Esophagus squamous epithelium (tissue), 5 donors: Measurements from ENCODE around the gene SEMA5A. TPM values are rescaled to one million over a fixed set of nuclear protein-coding genes. Genes with fewer than 3 reads are reported as not detected.

Experiments
- DNase-seq: peaks from one replicate; lab custom pipeline; 2025; lab: John Stamatoyannopoulos, UW
- H3K27ac ChIP-seq, 4 donors: fragments of 200-600 bp; sonication (generic); one replicate each; pipeline ENCODE4 v1.5.1; 2016 to 2019; ENCODE audit warnings: mild to moderate bottlenecking in 1 of 4
- H3K27me3 ChIP-seq, 4 donors: fragments of 200-600 bp; sonication (generic); 1 replicate in 3 of 4; 2 replicates in 1 of 4; pipeline versions ENCODE4 v1.5.1 to v1.6.0; 2017 to 2021; ENCODE audit warnings: antibody characterized with exemption in 1 of 4
- H3K36me3 ChIP-seq, 3 donors: fragments of 200-600 bp; sonication (generic); one replicate each; pipeline ENCODE4 v1.5.1; 2016 to 2019
- H3K4me1 ChIP-seq, 3 donors: fragments of 200-600 bp; sonication (generic); one replicate each; pipeline ENCODE4 v1.5.1; 2017 to 2019
- H3K4me3 ChIP-seq, 4 donors: fragments of 200-600 bp; sonication (generic); 1 replicate in 3 of 4; 2 replicates in 1 of 4; pipeline ENCODE4 v1.5.1; 2016 to 2019; ENCODE audit warnings: mild to moderate bottlenecking in 2 of 4, moderate library complexity in 1 of 4
- H3K9me3 ChIP-seq, 3 donors: fragments of 200-600 bp; sonication (generic); one replicate each; pipeline ENCODE4 v1.5.1; 2016 to 2019
- CTCF ChIP-seq, 6 experiments: fragments of 450-650 bp in 4 of 6; fragments of 200-600 bp in 2 of 6; sonication (generic) in 2 of 6; IDR thresholded peaks; one replicate each; pipeline ENCODE4 v1.5.1; 2016 to 2019; ENCODE audit warnings: antibody characterized with exemption in 6 of 6, mild to moderate bottlenecking in 4 of 6, moderate library complexity in 4 of 6
- POLR2A ChIP-seq, 4 donors: fragments of 450-650 bp; IDR thresholded peaks; one replicate each; pipeline ENCODE4 v1.6.1; 2017; ENCODE audit warnings: antibody characterized with exemption in 4 of 4, mild to moderate bottlenecking in 4 of 4, moderate library complexity in 3 of 4
- WGBS, 2 donors: methylation state at CpG; one replicate each; pipeline ENCODE4 v1.1.5; 2018; 5-methylcytosine and 5-hydroxymethylcytosine counted together
- intact Hi-C: fragments of 100-400 bp; cut with DNase I; formaldehyde crosslinking; loops from one replicate; pipeline ENCODE4 v1.15.0; 2022
- total RNA-seq, 4 donors: library from RNA; depleted of rRNA; stranded (reverse); fragments of >200 nt; gene quantifications; one replicate each; pipeline ENCODE4 v1.1.0, GENCODE V29; 2016
- donor health status: DM: yes; HTN: yes; CAD: no.

SEMA5A gene
- total RNA-seq, 4 donors from 2014 or later: 3.9 to 9.4 (median 8.4) TPM

GRCh38 chr5:9549941-9550340 lies 4.1 kb upstream of the SEMA5A start:
- intact Hi-C loops: no loop called here

DNA sequence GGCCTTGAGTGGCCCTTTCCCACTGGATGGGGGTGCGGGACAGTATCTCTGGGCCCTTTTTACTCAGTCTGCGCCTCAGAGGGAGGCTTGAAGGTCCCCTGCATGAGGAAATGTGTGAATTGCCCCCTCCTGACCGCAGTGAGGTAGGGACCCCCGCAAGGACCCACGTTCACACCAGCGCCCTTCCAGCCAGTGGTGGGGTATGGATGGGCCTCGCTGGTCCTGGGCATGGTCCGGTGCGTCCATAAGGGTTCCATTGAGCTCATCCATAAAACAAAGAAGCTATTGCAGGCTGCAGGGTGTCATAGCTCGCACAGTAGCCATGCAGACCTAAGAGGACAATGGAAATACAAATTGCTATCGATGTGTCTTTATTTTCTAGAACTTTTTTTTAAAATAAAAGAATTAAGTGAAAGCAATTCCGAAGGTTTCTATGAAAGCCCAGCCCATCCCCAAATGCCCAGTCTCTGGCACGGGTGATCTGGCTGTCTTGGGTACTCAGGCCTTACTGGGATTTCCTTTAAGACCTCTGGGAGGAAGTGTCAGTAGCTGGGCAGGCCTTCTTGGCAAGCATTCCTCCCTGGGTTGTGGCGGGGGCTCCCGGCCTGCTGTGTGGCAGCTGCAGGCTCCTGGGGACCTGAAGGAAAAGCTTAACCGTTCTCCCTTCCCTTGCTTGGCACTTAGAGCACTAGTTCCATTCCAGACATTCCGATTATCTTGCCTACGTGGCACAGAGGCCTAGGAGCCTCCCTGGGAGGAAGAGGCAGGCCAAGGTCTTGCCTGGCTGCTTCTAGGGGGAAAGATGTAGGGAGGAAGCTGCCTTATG lies 1.5 kb upstream of the SEMA5A start:
- Histone ChIP-seq H3K27me3 (peaks cover 0 to 25% (median 0%) of the 10 kb centered on the region in 4 donors), H3K9me3 (no peaks in the 10 kb centered on the region), H3K4me1 (peaks cover 4 to 41% (median 14%) of the 10 kb centered on the region in 3 donors), H3K4me3 (peak overlapping the region; percentile 81 to 89 (median 84)), H3K27ac (peak overlapping the region; percentile 92 to 96 (median 93)), H3K36me3 (peaks cover 0 to 40% (median 8%) of the 10 kb centered on the region in 3 donors)
- WGBS, 2 donors: 33 to 55% methylated on average over 10 to 12 of the region's 18 CpGs
- TF ChIP-seq POLR2A (IDR thresholded peaks at IDR 0.05) (no peak), CTCF (IDR thresholded peaks at IDR 0.05) (no peak)
- DNase-seq: no peak
- intact Hi-C loops: no loop called here

More at GRCh38 chr5:9549941-9550340, 4.1 kb upstream of the SEMA5A start:
- Histone ChIP-seq H3K27ac (no peak overlapping the region), H3K9me3 (no peaks in the 10 kb centered on the region), H3K4me1 (peaks cover under 1 to 43% (median 9%) of the 10 kb centered on the region in 3 donors), H3K36me3 (peaks cover 0 to 43% (median 8%) of the 10 kb centered on the region in 3 donors), H3K4me3 (no peak overlapping the region), H3K27me3 (peaks cover 0 to 17% (median 0%) of the 10 kb centered on the region in 4 donors)
- DNase-seq: no peak
- TF ChIP-seq CTCF (IDR thresholded peaks at IDR 0.05) (no peak), POLR2A (IDR thresholded peaks at IDR 0.05) (no peak)
- WGBS, 2 donors: 79 to 91% methylated on average over 4 to 5 of the region's 5 CpGs

DNA sequence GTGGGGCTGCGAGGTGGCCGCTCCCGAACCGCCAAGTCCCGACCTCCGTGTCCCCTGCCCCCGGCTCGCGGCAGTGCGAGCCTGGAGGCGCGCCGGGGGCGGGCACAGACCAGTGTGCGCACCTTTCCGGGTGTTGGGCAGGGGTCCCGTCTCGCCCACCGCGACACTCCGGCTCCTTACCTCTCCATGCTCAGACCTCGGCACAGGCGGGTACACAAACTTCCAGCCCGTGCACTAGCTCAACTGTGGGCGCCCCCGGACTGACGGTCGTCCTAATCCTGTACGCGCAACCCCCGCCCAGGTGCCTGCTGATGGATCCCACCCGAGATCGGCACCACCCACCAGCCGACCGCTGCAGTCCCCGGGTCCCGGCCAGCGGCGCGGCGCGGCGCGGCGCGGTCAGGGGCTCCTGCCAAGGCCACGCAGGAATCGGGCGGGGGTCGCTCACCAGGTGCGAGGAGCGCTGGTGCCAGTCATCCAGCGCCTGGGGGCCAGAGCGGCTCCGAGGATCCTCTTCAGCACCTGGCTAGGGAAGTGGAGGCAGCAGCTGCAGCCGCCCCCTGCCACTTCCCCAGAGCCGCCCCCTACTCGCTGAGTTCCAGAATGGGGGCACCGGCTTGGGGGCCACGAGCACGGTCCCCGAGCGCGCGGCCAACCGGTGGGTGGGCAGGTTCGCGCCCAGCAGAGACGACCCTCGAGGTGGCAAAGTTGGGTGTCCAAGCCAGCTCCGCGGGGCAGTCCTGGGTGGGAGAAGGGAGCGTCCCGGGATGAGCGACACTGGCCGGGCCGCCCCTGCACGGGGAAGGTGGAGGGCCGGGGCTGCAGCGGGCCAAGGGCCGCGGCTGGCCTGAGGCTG lies 511 bp downstream of the SEMA5A start:
- Histone ChIP-seq H3K4me3 (peak overlapping the region; percentile 81 to 89 (median 84)), H3K4me1 (peaks cover 4 to 41% (median 14%) of the 10 kb centered on the region in 3 donors), H3K27me3 (peaks cover 0 to 25% (median 0%) of the 10 kb centered on the region in 4 donors), H3K9me3 (no peaks in the 10 kb centered on the region), H3K36me3 (peaks cover 0 to 21% (median 8%) of the 10 kb centered on the region in 3 donors), H3K27ac (peak overlapping the region; percentile 83 to 94 (median 92))
- no peak for DNase-seq
- intact Hi-C loops: no loop called here
- WGBS, 2 donors: 0% methylated on average over 4 of the region's 82 CpGs; no CpG with 5 or more reads in 1 of the 2 donors
- TF ChIP-seq CTCF (IDR thresholded peaks at IDR 0.05): no peak
- no peak for TF ChIP-seq POLR2A (IDR thresholded peaks at IDR 0.05)

- WGBS, 2 donors: 0% methylated on average over 1 of the region's 45 CpGs
- H3K27ac ChIP-seq: peak overlapping the region; percentile 83 to 94 (median 92)
- peaks cover 0 to 25% (median 0%) of the 10 kb centered on the region in 4 donors for H3K27me3 ChIP-seq
- peak overlapping the region; percentile 81 to 89 (median 84) for H3K4me3 ChIP-seq
- no peak for DNase-seq
- peaks cover 4 to 41% (median 14%) of the 10 kb centered on the region in 3 donors for H3K4me1 ChIP-seq
- TF ChIP-seq POLR2A (IDR thresholded peaks at IDR 0.05): no peak
- TF ChIP-seq CTCF (IDR thresholded peaks at IDR 0.05): peak; percentile 72 to 93 (median 83)
- intact Hi-C loops: loop anchor here (5.0 kb wide), 1 partner anchor 187 kb away; no protein-coding TSS in a partner anchor
- H3K36me3 ChIP-seq: peaks cover 0 to 13% (median 4%) of the 10 kb centered on the region in 3 donors
- no peaks in the 10 kb centered on the region for H3K9me3 ChIP-seq
These were observed 1.3 kb downstream of the SEMA5A start for GRCh38 chr5:9544502-9545135.
